Fibroblast of lung (primary cell): Measurements from ENCODE around the gene IQGAP2.

Experiments used
- EZH2 ChIP-seq: IDR thresholded peaks from 2 replicates; pipeline ENCODE4 v1.5.1; 2012; ENCODE audit warnings: low read length, control low read depth, mild to moderate bottlenecking; ENCODE audit errors: missing control alignments
- TF ChIP-seq, protein P1 (sequence below), 2 donors: IDR thresholded peaks in 1 of 2; conservative IDR thresholded peaks in 1 of 2; 1 replicate in 1 of 2; 2 replicates in 1 of 2; pipeline ENCODE4 v1.5.1; 2011 to 2012; ENCODE audit warnings: low read length in 2 of 2, control low read depth in 1 of 2, inconsistent platforms in 1 of 2, low read depth in 1 of 2, mild to moderate bottlenecking in 1 of 2

- TF ChIP-seq, protein P1, sequence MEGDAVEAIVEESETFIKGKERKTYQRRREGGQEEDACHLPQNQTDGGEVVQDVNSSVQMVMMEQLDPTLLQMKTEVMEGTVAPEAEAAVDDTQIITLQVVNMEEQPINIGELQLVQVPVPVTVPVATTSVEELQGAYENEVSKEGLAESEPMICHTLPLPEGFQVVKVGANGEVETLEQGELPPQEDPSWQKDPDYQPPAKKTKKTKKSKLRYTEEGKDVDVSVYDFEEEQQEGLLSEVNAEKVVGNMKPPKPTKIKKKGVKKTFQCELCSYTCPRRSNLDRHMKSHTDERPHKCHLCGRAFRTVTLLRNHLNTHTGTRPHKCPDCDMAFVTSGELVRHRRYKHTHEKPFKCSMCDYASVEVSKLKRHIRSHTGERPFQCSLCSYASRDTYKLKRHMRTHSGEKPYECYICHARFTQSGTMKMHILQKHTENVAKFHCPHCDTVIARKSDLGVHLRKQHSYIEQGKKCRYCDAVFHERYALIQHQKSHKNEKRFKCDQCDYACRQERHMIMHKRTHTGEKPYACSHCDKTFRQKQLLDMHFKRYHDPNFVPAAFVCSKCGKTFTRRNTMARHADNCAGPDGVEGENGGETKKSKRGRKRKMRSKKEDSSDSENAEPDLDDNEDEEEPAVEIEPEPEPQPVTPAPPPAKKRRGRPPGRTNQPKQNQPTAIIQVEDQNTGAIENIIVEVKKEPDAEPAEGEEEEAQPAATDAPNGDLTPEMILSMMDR (conservative IDR thresholded peaks at IDR 0.05 in 1 of 2, IDR thresholded peaks at IDR 0.05 in 1 of 2; ENCODE audit: low read depth in 1 of 2, low read length in 2 of 2), result no peak
- no peak for TF ChIP-seq EZH2
Measured at GRCh38 chr5:76576996-76577395, 173.9 kb downstream of the IQGAP2 start.
